HepG2 (cell line): ENCODE measurements around the gene FRMD3.

Experiments
- CBX1 ChIP-seq: IDR thresholded peaks from one replicate; pipeline ENCODE4 v1.6.1; 2016; ENCODE audit warnings: antibody characterized with exemption, low read depth
- CEBPG ChIP-seq: IDR thresholded peaks from 2 replicates; pipeline ENCODE4 v1.6.1; 2016
- HHEX ChIP-seq: IDR thresholded peaks from 2 replicates; pipeline ENCODE4 v1.6.1; 2016; ENCODE audit warnings: control low read depth
- KIAA2018 ChIP-seq: sonication (generic); formaldehyde crosslinking; IDR thresholded peaks from 2 replicates; pipeline ENCODE4 v1.5.0; 2020; ENCODE audit warnings: mild to moderate bottlenecking, missing genetic modification reagents, borderline replicate concordance
- MAF1 ChIP-seq: sonication (generic); formaldehyde crosslinking; IDR thresholded peaks from 2 replicates; pipeline ENCODE4 v1.5.0; 2020; ENCODE audit warnings: missing genetic modification reagents, borderline replicate concordance
- MAX ChIP-seq: IDR thresholded peaks from 2 replicates; pipeline ENCODE4 v1.6.1; 2012; ENCODE audit warnings: inconsistent platforms
- ZNF747 ChIP-seq: sonication (generic); formaldehyde crosslinking; IDR thresholded peaks from 2 replicates; pipeline ENCODE4 v1.8.1; 2023; ENCODE audit warnings: missing genetic modification reagents, mild to moderate bottlenecking, borderline replicate concordance
- TF ChIP-seq, protein P1 (sequence below): IDR thresholded peaks from 2 replicates; pipeline ENCODE4 v1.6.1; 2012; ENCODE audit warnings: low read depth, low read length, improper control_type of control experiment

- TF ChIP-seq CBX1 (no peak), CEBPG (CRISPR knock-in tag) (no peak), HHEX (CRISPR knock-in tag) (no peak), KIAA2018 (CRISPR knock-in tag) (no peak), MAF1 (CRISPR knock-in tag) (no peak), ZNF747 (CRISPR knock-in tag) (no peak), MAX (no peak)
- TF ChIP-seq, protein P1, sequence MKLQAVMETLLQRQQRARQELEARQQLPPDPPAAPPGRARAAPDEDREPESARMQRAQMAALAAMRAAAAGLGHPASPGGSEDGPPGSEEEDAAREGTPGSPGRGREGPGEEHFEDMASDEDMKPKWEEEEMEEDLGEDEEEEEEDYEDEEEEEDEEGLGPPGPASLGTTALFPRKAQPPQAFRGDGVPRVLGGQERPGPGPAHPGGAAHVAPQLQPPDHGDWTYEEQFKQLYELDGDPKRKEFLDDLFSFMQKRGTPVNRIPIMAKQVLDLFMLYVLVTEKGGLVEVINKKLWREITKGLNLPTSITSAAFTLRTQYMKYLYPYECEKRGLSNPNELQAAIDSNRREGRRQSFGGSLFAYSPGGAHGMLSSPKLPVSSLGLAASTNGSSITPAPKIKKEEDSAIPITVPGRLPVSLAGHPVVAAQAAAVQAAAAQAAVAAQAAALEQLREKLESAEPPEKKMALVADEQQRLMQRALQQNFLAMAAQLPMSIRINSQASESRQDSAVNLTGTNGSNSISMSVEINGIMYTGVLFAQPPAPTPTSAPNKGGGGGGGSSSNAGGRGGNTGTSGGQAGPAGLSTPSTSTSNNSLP: no peak
Measured at GRCh38 chr9:83294816-83295215, 243.4 kb downstream of the FRMD3 start.
